HS-5 (cell line): ENCODE results near the gene CC2D1A.
A peak's percentile ranks its signal among the peaks of the same experiment; 100 is the strongest.

ENCODE experiments used
- DNase-seq: peaks from one replicate; pipeline ENCODE4 v3.0.0-alpha.2; 2012; ENCODE audit warnings: low read depth

CC2D1A gene

DNA sequence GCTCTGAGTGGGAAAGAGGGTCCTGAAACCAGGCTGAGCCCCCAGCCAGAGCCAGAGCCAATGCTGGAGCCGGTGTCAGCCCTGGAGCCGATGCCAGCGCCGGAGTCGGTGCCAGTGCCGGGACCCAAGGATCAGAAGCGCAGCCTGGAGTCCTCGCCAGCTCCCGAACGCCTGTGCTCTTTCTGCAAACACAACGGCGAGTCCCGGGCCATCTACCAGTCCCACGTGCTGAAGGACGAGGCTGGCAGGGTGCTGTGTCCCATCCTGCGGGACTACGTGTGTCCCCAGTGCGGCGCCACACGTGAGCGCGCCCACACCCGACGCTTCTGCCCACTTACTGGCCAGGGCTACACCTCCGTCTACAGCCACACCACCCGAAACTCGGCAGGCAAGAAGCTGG, 28.7 kb upstream of the CC2D1A start:
- no peak for DNase-seq

DNA sequence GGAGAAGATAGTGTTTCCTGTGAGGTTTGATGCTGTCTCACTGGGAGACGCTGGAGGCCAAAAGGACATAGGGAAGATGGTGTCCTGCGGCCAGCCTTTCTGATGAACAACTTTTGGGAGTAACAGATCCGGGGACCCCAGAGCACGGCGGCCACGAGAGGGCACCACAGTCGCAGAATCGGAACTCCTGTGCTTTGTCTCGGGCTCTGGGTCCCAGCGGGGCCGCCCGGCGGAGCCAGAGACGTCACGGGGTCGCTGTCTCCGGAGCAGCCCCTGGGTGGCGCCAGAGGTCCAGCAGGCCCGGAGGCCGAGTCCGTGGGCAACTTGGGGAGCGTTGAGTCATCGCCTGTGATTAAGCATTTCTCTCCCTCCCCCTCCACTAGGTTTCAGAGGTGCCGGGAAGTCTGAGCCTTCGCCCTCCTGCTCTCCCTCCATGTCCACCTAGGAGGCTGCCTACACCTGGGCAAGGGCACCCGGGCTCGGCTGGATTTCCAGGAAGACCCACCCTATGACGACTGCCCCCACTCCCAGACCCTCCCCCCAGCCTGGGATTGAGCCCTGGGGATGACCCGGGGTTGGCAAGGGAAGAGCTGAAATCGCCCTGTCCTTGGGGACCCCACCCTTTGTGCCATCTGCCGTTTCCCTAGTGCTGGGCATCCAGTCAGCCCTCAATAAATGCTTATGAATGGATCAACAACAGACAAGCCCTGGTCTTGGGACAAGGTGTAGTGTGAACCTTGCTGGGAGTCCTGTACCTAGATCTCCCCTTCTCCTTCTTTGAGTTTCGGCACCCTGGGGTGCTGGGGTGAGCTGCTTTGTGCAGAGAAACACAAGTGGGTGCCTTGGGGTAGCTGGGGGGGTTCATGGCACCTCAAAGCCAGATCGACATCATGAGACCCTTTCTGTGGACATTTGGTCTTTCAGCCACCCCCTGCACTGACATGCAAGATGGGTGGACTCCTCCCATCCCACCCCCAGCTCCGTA, 25.6 kb upstream of the CC2D1A start:
- peak; percentile 93 for DNase-seq

DNA sequence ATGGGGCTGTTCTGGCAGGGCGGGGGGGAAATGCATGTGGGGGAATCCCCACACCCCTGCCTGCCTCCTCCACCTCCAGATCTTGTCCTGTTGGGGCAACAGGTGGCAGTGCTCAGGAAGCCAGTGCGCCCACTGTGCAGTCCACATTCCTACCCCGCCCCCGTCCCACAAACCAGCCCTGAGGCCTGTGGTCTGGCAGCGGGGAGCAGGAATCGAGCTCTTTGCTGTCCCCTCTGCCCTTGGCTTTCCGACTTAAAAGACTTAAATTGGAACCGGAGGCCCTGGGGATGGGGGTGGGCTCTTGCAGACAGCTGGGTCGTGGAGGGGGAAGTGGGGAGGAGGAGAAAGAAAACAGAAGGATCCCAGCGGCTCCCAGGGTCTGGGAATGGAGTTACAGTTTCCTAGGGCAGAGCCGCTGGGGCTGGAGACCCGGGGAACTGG, 24.7 kb upstream of the CC2D1A start:
- DNase-seq: no peak

DNA sequence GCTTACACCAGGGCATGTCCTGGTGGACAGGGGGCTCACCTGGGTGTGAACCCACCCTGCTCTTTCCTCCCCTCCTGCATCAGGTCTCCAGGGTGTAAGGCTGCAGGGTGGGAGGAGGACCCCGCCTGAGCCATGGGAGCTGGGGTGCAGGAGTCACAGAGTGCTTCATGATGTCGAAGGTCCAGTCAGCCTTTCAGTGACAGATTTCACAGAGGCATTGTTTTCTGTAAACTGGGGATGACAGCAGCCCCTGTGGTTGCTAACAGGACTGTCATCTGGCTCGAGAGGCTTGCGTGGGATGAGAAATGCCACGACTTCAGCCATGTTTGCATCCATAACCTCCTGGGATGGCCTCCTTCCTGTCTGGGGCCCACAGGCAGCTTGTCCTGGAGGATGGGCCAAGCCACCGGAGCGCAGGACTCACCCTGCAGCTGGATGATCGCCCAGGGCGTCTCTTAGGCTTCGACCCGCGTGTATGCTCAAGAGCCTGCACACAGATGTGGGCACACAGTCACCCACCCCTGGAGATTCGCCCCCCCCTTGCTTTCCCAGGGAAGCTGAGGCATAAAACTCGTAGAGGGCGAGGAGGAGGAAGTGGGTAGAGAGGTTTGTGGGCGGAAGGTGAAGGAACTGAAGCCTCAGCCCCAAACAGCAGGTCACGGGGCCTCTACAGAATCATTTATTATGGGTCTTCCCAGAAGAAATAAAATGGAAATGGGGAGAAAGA, 24.1 kb upstream of the CC2D1A start:
- no peak for DNase-seq

DNA sequence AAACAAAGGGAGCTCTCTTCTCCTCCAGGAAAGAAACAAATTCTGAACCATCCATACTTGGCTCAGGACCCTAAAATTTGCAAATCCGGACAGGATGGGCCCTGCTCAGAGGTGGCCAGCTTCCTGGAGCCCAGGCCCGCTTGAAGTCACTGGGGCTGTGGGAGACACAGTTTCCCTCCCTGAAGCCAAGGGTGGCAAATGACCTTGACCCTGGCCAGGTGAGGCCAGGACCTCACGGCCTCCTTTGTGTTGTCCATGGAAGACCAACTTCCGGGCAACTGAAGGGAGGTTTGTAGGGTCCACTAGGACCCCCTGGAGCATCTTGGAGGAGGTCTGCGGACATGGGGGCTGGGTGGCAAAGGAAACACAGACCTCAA, 23.6 kb upstream of the CC2D1A start:
- no peak for DNase-seq

DNA sequence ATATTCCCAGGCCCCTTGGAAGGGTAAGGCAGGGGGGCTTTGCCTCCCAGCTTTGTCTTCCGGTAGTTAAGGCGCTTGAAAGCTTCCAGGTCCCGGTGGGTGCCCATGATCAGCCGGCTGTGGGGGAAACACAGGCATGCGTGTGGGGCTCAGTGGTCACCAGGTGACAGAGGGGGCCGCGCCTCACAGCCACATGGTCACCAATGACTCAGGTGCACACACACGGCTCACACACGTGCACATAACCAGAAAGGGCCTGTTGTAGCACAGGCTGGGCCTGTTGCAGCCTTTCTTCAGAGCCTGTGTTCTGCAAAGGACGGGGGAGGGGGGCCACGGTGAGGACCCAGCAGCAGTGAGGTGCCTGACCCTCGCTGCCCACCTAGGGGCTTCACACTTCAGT, 23.2 kb upstream of the CC2D1A start:
- no peak for DNase-seq

DNA sequence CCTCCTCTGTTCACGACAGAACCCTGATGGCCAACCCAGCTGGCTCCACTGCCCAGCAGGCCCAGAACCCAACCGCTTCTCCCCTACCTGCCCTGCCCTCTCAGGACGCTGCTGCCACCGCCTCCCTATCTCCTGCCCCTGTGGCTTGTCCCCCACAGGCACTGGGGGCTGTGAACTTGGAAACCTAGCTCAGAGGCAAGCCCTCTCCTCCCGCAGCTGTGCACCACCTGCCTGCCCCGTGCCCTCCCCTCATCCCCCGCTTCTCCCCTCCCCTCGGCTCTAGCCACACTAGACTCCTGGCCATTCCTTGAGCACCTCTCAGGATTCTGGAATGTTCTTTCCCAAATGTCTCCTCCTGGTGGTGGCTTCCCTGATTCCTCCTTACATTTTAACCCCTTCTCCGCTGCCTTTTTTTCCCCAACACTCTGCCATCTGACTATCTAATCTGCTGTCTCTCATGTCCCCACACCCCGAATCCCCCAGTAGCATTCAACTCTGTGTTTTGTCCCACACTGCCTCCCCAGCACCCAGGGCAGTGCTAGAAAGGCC, 22.4 kb upstream of the CC2D1A start:
- DNase-seq: no peak

DNA sequence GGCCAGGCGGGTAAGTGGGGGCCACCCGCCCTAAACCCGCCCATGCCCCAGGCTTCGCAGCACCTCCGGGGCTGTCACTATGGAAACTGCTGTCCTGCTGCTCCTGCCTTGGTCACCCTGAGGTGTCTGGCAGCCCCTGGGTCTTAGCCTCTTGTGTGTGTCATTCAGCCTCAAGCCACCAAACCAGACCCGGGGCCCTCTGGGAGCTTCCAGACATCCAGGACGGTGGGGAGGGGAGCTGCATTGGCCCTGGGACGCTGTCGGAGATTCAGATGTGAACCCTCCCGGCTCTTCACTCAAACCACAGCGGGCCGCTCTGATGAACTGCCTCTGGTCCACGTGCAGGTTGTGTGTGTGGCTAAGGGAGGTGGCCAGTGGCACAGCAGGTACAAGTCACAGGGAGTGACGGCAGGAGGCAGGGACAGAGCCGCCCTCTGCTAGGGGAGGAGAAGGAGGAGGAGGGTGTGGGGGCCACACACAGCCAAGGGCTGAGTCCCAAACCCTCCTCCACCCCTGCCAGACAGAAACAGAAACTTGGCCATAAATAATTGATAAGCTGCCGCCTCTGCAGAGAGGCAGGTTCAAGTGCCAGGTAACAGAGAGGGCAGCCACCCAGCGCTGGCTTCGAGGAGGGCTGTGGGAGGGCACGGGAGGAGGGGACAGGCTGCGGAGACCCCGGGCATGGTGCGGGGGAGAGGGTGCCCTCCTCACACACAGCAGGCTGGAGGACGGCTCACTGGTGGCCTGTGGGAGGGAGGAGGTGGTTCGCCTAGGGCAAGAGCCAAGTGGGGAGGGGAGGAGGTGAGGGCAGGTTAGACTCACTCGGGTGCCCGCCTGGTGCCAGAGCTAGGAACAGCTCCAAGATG, 21.0 kb upstream of the CC2D1A start:
- DNase-seq: no peak

DNA sequence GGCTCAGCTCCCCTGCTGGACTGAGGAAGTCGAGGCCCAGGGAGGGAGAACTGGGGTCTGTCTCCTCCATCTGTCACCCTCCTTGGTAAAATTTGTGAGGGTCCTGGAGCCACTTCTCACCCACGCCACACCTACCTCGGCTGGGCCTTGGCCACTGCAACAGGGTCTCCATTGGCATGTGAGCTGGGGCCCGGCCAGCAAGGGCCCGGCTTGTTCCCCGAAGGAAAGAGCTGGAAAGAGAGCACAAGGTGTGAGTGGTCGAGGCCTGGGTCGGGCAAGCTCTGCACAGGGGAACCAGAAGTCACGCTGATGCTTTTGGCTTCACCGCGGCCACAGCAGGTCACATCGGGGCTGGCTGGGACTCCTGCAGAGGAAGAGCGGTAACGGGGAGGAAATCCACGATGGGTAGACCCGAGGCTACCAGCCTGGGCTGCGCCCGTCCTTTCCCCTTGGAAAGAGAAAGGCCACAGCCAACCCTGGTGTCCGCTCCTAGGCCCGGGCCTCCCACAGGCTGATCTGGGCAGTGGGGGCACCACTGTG, 20.1 kb upstream of the CC2D1A start:
- DNase-seq: no peak

DNA sequence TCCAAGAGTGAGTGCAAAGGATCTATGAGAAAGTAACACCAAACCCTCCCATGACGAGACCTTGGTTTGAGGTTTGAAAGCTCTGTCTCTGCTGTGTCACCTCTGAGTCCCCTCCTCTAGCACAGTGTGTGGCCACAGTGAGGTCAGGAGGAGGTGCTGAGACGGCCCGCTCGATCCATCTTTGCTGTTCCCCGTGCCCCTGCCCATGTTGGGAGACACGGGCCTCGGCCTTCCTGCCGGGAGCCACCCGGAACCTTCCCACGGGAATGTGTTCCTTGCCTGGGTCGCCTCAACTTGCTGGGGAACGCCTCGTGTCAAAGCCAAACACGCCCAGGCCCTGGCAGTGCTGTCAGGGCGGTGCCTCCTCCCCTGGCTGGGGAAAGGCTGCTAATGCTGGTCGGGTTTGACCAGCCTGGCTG, 19.0 kb upstream of the CC2D1A start:
- DNase-seq: no peak

DNA sequence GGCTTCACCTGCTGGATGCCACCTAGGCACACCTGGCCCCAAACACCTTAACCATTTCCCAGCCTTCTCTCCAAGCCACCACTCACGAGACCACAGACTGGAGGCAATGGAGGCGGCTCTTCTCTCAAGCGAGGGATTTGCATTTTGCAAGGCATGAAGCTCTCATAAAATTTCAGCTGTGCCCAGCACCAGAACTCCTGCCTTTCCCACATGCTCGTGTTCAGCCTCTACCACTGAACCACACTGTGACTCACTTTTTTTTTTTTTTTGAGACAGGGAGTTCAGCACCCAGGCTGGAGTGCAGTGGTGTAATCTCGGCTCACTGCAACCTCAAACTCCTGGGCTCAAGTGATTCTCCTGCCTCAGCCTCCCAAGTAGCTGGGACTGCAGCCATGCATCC, 18.5 kb upstream of the CC2D1A start:
- DNase-seq: no peak

DNA sequence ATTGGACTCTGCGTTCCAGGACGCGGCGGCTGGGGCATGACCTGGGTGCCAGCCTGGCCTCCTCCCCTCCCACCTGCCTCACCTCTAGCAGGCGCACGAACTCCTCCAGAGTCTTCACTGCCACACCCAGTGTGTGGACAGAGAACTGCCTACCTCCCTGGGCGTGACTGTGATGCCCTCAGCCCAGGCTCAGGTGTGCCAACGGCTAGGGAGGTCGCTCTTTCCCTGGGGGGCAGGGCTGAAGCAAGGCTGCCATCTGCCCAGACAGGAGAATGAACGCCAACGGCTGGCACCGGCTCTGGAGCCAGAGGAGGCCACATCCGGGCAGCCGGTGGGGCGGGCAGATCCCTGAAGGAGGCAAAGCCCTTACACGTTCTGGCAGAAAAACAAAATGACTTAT, 17.7 kb upstream of the CC2D1A start:
- DNase-seq: no peak

DNA sequence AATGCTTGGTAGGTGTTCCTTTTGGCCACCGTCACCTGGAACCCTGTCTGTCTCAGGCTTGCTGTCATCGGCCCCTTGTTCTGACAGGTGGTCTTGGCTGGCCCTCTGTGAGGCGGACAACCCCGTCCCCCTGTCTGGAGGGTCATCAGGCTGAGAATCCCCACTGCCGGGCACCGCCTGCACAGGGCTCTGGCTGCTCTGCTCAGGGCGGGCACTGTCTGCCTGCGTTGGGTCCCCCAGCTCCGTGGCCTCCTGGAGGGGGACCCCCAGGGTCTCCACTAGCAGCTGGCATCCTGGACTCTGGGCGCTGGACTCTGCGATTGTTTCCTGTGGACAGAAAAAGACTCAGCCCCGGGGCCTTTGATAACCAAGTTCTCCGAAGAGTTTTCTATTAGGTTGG, 15.9 kb upstream of the CC2D1A start:
- no peak for DNase-seq

DNA sequence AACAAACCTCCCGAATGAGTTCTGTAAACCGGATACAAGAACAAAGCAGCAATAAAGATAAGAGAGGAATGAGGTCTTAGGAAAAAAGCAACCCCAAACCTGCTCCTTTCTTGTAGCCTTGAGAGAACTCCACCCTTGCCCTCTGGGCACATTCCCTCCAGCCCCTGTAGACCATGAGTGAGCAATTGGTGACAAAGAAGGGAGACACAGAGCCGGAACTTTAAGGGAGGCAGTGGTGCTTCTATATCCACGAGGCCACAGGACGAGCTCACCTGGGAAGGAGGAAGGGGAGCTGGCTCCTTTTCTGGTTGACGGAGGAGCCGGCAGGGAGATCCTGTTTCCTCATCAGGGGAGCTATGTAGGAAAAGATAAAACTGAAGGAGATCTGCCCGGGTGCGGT, 13.1 kb upstream of the CC2D1A start:
- no peak for DNase-seq

DNA sequence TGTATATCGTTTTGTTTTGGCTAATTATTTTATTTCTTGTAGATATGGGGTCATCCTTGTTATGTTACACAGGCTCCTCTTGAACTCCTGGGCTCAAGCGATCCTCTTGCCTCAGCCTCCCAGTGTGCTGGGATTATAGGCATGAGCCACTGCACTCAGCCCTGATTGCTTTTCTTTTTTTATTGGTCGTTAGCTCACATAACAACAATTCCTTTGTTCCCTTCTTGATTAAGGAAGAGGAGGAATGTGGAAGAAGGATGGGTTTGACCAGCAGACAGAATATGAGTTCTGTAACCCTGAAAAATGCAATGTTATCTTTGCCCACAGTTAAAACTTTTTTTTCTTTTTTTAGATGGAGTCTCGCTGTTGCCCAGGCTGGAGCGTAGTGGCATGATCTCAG, 11.4 kb upstream of the CC2D1A start:
- no peak for DNase-seq

DNA sequence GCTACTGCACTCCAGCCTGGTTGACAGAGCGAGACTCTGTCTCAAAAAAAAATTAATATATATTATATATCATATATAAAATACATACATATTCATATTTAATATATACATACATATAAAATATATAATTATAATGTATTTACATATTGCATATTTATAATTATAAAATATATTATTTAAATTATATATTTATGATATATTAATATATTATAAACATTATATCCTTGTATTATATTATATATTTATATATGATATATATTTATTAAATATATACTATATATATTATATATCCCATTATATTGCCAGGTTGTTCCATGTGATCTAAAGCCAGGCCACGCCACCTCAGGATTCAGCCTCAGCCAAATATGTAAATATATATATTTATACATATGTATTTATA, 9.8 kb upstream of the CC2D1A start:
- DNase-seq: no peak

DNA sequence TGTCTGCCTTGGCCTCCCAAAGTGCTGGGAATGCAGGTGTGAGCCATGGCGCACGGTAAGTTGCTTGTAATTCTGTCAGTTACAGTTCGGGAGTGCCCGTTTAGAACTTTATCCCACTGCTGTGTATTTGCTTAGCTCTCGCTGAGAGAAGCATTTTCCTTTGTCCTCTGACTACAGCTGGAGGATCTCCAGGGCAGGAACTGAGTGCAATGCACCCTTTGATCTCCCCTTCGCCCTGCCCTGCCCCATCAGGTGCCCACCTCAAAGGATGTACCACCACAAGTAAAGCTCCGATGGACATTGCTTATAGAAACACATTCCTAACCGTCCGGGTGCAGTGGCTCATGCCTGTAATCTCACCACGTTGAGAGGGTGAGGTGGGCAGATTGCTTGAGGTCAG, 6.6 kb upstream of the CC2D1A start:
- DNase-seq: no peak

DNA sequence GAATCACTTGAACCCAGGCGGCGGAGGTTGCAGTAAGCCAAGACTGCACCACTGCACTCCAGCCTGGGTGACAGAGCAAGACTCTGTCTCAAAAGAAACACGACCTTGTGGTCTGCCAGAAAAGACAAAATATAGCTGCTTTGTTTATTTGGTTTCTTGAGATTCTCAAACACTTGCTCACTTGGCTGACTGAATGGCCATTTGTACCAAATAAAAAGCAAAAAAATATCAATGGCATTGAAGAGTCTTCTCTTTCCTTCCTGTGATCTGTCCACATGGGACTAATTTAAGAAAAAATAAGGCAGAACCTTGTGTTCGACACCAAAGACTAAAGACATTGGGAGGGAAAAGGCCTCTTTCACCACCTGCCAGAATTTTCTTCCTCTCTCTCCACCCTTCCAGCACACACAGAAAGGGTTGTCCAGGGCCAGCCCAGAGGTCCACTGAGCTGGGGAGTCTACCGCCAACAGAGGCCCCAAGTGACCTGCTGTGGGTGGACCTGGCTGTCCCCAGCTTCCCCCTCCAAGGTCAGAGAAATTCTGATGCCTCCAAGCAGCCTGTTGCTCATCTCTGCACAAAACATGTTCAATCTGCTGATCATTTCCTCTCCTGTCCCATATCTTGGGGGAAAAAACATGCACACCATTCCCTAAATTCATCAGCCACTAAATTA, 6.0 kb upstream of the CC2D1A start:
- no peak for DNase-seq

DNA sequence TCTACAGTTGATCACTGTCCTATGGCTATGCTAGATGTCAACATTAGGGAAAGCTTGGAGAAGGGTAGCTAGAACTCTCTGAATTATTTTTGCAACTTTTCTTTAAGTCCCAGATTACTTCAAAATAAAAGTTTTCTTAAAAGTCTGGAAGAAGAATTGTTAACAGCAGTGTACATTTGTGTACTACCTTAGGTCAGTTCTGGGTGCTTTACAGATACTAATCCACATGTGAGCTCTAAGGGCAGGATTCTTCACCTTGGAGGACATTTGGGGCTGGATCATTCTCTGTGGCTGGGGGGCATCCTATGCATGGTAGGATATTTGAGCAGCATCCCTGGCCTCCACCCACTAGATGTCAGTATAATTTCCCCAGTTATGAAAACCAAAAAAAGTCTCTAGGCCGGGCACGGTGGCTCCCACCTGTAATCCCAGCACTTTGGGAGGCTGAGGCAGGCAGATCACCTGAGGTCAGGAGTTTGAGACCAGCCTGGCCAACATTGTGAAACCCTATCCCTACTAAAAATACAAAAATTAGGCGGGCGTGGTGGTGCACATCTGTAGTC, 2.9 kb upstream of the CC2D1A start:
- DNase-seq: no peak

DNA sequence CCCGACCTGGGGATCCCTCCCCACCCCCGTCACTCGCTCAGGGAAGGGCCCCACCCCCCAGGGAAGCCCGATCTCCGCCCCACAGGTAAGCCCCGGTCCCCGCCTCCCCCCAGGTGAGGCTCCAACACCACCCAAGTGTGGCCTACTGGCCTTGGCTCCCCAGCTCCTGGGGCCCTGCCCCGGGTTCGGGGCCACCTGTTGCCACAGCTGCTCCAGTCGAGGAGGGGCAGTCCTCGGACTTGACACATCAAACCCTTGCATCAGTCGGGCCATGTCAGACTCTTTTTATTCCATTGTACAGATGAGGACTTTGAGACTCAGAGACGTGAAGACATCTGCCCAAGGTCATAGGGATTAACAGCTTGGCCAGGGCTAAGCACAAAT, 512 bp downstream of the CC2D1A start:
- DNase-seq: no peak

DNA sequence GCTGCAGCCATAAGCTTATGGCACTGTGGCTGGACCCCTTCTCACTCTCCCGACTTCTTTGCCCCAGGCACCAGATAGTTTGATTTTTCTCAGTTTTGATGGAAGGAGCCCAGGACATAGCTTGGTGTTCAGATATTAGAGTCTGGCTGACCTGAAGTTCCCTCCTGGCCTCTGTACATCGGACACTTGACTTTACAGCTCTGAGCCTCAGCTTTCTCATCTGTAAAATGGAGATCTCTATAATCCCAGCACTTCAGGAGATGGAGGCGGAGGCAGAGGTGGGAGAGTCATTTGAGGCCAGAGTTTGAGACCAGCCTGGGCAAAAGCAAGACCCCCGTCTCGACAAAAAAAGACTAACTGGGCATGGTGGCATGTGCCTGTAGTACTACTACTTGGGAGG, 909 bp downstream of the CC2D1A start:
- DNase-seq: no peak
